Renal cortical epithelial cell (primary cell): Measurements from ENCODE around the gene RNGTT. TPM values are rescaled to one million over a fixed set of nuclear protein-coding genes. Genes with fewer than 3 reads are reported as not detected.
"Not testable (repeated sequence)": the region's sequence is repeated elsewhere in the genome, so short reads cannot be mapped to it uniquely, and the experiment has no call there.

Source experiments
- DNase-seq: peaks from one replicate; pipeline ENCODE4 v3.0.0-alpha.2; 2011; ENCODE audit warnings: low read depth
- total RNA-seq: library from RNA; depleted of rRNA; stranded (reverse); fragments of >200 nt; gene quantifications from 2 replicates; pipeline ENCODE4 v1.2.3, GENCODE V29; 2014

Gene RNGTT
- total RNA-seq: 25.2 and 27.1 TPM in 2 replicates

DNA sequence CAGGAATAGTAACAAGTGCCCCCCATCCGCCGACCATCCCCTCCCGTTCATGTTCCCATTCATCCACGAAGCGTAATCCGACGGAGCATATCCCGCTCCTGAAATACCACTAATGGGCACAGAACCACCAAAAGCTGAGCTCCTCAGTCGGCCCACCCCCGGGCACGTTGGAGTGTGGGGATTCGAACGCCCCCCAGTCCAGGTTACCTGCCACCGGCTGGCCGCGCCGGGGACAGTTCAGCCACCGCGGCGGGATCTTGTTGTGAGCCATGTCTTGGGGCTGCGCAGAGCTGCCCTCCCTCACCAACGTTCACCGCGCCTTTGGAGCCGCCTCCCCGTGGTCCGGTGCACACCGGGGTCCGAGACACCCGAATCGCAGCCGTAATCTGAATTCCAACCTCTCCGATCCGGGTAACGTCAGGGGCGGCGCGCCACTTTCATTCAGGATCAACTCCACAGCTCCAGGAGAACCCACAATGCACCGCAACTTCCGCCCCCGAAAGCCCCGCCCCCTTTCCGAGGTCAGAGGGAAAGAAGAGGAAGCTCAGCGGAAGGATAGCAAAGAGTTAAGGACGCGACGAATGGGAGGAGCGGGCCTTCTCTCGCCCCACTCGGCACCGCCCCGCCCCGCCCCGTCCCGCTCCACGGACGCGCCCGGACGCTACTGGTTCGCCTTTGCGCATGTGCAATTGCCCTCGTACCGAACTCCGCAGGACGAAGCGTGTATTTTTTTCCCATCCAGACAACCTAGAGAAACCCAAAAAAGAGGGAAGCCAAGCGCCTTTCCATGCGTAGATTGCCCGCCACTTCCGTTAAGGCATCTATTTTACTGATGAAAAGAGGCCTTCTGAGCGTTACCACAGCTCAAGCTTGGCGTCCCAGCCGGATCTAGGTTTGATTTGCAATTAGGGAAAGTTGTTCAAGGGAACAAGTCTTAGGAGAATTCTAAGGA lies at the start of gene RNGTT:
Gene RNGTT (minus strand): TSS at position 480 of the 952 bp plus-strand sequence. CDS start 209 bp downstream, at position 271.
- peak; percentile 93 for DNase-seq

DNA sequence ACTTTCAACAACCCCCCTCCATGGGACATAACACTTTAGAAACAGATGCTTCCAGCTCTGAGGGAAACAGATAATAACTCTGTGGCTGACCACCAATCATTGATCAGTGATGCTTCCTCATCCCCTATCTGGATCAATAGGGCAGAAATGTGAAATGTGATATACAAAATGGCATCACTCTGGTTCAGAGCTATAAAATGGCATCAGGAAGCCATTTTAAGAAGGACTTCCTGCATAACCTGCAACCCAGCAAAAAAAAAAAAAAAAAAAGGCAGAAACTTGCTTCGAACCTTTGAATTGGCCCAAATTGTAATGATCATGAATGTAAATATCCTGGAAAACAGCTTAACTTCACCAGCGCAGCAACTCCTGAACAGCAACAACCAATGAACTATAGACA lies 48.0 kb upstream of the RNGTT start:
- no peak for DNase-seq

DNA sequence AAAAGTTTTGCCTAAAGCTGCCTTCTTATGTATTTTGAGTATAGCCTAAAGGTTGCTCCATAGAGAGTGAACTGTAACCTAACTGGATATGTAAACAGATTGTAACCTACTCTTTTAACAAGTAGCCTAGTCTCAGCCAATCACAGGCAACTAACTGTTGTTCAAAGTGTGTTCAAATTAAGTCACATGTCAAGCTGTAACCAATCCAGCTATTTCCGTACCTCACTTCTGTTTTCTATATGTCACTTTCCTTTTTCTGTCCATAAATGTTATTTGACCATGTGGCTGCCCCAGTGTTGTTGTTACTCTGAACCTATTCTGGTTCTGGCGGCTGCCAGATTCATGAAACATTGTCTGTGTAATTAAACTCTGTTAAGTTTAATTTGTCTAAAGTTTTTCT lies 47.4 kb upstream of the RNGTT start:
- DNase-seq: no peak

DNA sequence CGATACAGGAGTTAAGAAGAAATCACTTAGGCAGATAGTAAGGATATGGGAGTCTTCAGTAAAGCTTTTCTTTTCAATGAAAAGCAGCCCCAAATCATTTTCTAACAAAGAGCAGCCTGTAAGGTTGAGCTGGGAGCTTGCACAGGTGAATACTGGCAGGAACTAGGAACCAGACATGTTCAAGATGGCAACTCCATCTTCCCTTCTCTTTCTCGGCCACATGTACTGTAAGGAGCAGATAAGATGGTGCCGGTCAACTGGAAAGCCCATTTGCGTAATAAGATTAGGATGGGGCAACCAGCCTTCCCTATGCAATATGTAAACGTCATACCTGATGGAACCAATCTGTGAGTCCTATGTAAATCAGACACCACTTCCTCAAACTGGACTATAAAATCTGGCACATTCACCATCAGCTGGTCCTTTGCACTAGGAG lies 46.2 kb upstream of the RNGTT start:
- no peak for DNase-seq

DNA sequence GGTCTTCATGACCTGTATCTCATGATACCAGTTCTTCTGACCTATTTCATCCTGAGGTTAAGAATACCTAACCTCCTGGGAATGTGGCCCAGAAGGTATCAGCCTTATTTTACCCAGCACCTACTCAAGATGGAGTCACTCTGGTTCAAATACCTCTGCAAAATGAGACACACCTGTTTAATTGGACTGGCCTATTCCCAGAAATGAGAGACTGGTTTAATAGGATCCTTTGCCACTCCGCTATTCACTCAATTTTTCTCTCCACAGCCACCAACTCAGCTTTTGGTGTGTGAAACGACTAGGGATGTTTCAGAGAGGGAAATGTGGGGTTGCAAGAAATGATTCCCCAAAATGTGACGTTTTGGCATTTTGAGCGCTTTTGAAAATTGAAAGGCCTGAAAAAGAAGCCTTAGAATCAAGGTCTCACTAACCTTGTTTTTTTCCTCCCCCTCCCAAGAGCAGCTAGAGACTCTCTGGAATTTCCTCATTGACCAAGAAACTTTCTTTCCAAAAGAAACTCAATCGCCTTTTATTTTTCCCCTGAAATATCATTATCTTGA lies 45.5 kb upstream of the RNGTT start:
- no peak for DNase-seq

DNA sequence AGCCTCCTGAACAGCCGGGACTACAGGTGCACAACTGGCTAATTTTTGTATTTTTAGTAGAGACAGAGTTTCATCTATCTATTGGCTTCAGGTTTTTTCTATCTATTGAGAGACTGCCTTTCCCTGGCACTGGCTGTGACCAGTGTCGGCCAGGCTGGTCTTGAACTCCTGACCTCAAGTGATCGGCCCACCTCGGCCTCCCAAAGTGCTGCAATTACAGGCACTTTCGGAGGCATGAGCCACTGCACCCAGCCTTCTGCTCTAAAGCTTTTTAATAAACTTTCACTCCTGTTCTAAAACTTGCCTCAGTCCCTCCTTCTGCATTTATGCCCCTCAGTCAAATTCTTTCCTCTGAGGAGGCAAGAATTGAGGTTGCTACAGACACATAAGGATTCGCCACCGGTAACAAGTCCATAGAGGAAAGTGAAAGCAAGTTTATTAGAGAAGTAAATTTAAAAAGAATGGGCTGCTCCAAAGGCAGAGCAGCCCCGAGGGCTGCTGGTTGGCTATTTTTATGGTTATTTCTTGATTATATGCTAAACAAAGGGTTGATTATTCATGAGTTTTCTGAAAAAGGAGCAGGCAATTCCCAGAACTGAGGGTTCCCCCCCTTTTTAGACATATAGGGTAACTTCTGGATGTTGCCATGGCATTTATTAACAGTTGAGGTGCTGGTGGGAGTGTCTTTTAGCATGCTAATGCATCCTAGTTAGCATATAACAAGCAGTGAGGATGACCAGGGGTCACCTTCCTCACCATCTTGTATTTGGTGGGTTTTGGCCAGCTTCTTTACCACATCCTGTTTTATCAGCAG lies 44.8 kb upstream of the RNGTT start:
- peak; percentile 21 for DNase-seq

DNA sequence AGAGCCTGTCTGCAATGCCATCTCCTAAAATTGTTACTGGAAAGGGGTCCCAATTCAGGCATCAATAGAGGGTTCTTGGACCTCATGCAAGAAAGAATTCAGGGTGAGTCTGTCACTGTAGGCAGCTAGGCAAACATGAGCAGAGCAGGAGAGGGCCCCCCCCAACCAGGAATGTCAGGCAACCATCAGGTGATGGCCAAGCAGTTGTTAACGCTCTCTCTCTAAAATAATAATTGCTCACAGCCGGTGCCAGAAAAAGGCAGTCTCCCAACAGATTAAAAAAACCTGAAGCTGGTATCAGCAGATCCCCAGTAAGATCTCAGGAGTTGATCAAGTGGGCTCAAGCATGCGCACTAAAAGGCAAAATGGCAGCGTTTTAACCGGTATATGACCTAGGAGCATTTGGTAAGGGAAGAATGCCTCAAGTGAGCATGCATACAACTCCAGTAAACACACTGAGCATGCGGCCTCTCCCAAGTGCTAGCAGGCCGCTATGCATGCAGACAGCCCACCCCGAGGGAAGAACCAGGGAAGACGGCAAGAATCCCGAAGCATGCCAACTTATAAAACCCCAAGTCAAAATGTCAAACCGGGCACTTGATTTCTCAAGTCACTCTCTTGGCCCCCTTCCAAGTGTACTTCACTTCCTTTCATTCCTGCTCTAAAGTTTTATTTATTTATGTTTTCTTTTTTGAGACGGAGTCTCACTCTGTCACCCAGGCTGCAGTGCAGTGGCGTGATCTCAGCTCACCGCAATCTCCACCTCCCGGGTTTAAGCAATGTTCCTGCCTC lies 44.0 kb upstream of the RNGTT start:
- DNase-seq: peak; percentile 74

DNA sequence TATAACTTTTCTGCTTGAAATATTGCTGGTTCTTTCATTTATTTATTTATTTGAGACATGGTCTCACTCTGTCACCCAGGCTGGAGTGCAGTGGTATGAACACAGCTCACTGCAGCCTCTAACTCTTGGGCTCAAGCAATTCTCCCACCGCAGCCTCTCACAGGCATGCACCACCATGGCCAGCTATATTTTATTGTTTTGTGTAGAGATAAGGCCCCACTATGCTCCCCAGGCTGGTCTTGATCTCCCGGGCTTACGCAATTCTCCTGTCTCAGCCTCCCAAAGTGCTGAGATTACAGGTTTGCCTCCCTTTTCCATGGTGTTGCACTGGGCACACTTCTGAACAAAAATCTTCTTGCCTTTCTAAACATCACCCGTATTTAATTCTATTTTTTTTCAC lies 39.1 kb upstream of the RNGTT start:
- no peak for DNase-seq

DNA sequence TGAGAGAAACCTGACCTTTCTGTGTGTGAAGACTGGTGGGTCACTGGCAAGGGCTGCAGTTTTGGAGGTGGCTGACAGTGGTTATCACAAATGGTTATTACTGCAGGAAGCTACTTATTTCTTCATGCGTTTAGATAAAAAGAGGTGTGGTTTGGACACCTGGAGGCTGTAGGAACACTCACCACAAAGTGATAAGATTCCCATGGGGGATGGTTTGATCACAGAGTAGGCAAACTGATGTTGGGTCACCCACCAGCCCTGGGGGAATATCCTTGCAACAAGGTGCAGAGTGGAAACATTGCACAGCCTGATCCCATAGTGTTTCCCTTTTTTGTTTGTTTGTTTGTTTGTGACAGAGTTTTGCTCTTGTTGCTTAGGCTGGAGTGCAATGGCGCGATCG lies 33.9 kb upstream of the RNGTT start:
- no peak for DNase-seq

DNA sequence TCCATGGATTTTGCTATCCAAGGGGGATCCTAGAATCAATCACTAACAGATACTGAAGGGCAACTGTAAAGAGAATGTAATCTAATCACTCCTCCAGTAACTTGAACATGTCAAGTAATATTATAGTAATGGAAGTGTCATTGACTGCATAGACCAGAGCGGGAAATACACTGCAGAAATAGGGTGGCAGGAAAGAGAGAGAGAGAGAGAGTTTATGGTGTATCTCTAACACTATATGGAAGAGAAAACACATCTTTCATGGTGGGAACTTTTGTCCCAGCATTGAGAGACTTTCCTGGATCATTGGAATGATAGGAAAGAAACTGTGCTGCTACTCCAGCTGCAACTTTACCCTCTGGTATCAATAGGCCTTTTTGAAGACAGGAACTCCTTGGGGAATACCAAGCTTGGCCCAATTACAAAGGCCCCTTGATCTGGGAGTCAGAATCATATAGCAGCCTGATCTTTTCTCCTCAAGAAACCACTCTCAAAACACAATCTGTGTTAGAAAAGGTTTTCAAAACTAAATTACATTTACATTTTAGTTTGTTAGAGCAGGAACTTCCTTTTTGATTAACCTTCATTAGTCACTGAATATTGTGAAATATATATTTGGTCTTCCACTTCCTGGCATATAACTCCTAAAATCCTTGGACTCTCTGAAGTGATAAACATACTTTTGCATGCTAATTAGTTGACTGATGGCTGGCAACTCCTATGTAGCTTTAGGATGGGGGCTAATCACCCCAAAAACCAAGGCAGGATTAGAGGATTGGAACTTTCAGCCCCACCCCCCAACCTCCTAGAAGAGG lies 29.5 kb upstream of the RNGTT start:
- peak; percentile 52 for DNase-seq

DNA sequence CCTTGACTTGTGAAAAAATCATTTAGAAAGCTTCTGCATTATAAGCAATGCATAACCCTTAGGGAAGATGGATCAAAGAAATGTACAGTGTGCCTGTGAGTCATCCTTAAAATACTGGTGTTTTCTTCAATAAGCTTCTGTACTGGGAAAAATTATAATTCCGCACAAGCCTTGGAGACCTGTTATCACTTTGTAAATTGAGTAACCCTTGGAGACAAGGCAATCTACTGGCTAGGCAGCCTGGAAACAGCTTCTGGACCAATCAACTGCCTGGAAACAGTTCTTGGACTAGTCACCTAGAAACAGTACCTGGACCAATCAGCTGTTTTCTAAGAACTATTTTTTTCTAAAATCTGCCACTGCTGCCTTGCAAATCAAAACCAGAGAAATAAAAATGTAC lies 25.8 kb upstream of the RNGTT start:
- DNase-seq: peak; percentile 23

DNA sequence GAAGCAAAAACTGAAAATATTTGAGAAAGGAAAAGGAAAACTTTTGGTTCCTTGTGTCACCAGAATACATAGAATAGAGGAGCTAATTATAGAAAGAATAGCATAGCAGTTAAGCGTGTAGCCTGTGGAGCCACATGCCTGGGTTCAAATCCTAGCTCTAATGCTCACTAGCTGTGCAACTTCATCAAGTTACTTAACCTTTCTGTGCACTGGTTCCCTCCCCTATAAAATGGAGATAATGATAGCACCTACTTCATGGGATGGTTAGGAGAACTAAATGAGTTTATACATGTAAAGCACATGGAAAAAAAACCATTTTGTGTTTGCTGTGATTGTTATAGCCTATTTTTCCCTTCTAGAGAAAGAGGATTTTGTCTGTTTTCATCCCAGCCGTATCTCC lies 24.5 kb upstream of the RNGTT start:
- DNase-seq: no peak

DNA sequence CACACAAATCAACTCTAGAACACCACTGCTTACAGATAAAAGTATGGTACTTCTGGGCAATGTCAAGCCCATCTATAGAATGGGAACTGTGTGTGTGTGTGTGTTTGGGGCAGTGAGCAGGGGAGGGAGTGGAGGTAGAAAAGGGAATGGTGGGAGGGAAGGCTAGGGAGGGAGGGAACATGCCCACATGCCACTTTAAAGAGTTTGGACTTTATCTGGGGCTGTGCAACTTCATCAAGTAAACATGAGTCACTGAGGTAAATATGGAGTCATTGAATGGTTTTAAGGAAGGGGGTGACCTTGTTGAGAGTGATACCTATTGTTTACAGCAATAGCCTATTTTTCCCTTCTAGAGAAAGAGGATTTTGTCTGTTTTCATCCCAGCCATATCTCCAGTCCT lies 22.5 kb upstream of the RNGTT start:
- DNase-seq: peak; percentile 66

DNA sequence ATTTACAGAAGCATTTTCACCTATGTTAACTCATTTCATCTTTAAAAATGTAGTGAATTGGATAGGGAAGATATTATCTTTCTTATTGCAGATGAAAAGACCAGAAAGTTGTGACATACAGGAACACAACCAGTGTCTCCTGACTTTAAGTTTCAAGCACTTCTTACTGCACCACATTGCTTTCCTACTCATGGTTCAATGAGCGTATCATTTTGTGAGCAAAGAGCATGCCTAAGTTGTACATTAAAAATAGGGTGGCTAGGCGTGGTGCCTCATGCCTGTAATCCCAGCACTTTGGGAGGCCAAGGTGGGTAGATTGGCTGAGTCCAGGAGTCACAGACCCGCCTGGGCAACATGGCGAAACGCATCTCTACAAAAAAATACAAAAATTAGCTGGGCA lies 21.2 kb upstream of the RNGTT start:
- DNase-seq: peak; percentile 61

DNA sequence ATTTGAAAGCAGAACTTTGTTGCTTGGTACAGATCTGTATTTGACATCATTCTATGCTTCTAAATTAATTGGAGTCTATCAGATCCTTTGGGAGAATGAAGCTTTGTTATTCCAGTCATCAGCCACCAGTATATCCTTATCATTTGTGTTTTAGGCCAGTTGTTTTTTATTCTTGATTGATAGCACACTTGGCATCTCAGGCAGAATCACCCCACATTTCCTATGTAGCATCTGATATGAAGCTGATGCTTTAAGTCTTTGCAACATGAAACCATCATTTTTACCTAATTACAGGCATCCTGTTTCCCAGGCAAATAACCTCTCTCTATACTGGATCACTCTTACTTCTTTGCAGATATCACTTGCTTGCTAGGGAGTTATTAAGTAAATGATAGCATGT lies 20.7 kb upstream of the RNGTT start:
- DNase-seq: no peak

DNA sequence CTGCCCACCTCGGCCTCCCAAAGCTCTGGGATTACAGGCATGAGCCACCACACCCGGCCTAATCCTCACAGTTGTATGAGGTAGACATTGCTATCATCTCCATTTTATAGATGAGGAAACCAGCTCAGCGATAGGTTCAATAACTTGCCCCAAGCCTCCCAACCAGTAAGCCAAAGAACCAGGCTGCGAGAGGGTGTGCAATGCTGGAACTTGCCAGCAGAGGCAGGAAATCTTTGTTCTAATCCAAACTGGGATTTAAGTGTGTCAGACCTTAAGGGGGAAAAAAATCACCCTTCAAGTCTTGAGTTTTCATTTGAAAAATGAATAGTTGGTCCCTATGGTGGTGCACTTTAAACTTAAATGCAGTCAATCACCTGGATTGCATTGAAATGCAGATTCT lies 20.1 kb upstream of the RNGTT start:
- DNase-seq: peak; percentile 66

DNA sequence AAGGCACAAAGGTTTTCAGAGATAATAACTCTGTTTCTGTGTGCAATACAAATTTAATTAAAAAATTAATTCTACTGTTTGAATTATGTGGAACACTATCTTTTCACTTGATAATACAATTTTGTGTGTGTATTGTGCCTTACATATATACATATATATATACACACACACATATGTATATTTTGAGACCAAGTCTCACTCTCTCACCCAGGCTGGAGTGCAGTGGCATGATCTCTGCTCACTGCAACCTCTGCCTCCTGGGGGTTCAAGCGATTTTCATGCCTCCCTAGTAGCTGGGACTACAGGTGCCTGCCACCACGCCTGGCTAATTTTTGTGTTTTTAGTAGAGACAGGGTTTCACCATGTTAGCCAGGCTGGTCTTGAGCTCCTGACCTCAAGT lies 19.7 kb upstream of the RNGTT start:
- not testable (repeated sequence) for DNase-seq

DNA sequence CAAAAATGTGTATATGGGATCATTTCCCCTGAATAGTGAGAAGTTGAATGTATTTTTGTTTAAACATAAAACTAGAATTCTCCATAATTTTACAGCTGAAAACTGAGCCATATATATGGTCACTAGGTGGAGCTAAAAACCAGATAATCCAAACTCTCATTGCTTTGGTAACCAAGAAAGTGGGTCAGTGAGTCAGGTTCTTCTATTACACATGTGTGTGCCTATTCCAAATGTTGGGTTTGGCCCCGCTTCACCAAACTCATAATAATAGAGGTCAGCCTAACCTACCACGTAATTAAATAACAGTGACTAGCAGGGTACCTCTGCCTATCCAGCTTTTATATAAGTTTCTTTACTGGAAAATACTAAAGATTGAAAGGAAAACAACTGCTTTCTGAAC lies 19.3 kb upstream of the RNGTT start:
- DNase-seq: peak; percentile 86

DNA sequence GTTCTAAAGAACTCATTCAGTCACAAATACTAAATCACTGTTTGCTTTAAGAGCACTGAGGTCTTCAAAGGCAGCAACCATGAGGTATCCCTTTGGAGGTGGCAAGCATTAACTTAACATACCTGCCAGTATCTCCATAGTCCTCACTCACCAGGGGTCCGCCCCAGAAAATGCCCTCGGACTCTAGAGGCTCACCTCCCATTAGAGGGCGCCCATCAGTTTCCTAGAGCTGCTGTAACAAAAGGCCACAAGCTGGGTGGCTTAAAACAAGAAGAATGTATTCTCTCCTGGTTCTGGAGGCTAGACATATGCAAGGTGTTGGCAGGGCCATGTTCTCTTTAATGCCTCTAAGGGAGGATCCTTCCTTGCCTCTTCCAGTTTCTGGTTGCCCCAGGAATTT lies 12.0 kb upstream of the RNGTT start:
- no peak for DNase-seq

DNA sequence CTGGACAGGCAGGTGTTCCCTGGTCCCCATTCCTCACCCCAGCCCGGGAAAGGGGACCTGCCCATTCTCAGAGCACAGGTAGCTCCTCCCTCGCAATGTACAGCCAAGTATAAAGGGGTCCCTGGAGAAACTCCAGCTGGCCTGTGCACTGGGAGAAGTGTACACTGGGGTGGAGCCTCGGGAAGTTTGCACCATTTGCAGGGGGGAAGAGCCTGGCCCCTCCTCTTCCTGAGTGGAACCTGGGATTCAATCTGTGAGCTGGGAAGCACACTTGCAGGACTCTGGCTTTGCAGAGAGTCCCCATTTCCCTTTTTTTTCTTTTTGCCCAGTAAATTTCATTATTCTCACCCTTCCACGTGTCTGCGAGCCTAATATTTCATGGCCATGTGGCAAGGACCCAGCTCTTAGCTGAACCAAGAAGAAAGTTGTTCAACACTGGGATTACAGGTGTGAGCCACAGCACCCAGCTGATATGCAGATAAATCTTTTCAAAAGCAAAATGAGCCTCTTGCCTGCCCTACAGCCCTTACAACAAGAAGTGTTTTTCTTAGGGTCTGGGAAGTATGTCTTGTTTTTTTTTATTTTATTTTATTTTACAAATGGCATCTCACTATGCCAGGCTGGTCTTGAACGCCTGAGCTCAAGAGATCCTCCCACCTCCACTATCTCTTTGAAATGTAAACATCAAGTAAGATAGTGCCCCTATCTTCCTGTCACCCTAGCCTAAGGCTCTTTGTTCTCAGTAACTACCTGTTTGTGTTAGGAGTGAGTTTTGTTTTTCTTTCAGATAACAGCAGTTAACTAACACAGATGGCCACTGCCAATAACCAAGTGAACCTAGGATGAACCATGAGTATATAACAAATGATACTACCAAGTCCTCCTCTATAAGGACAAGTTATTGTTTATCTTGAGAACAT lies 9.3 kb upstream of the RNGTT start:
- no peak for DNase-seq
